ENCODE data around the gene FEM1C.
"Not testable (repeated sequence)": the region's sequence is repeated elsewhere in the genome, so short reads cannot be mapped to it uniquely, and the experiment has no call there.

Gene FEM1C

GRCh38 chr5:115520191-115520590 lies 24.4 kb downstream of the FEM1C start:
- DNase-seq (ENCODE audit: low read depth): no peak

DNA sequence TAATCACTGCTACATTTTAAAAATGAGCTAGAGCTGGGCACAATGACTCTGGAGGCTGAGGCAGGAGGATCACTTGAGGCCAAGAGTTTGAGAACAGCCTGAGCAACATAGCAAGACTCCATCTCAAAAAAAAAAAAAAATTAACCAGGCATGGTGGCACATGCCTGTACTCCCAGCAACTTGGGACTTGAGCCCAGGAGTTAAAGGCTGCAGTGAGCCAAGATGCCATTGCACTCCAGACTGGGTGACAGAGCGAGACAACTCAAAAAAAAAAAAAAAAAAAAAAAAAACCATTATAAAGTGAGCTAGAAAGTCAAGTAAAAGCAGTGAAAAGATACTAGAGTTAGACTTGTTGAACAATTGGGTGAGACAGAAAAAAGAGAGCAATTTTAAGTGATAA lies 28.2 kb downstream of the FEM1C start:
- DNase-seq (ENCODE audit: low read depth): no peak

DNA sequence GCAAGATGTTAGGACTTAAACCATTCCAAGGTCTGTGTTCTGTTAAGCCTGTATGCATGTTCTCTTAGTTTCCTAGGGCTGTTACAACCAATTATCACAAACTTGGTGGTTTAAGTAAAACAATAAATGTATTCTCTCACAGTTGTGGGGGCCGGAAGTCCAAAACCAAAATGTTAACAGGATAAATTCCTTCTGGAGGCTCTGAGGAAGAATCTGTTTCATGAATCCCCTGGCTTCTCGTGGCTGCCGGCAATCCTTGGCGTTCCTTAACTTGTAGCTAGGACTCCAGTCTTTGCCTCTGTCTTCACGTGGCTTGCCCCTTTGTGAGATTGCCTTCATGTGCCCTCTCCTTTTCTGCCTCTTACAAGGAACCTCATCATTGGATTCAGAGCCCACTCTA lies 30.4 kb downstream of the FEM1C start:
- DNase-seq (ENCODE audit: low read depth): no peak

DNA sequence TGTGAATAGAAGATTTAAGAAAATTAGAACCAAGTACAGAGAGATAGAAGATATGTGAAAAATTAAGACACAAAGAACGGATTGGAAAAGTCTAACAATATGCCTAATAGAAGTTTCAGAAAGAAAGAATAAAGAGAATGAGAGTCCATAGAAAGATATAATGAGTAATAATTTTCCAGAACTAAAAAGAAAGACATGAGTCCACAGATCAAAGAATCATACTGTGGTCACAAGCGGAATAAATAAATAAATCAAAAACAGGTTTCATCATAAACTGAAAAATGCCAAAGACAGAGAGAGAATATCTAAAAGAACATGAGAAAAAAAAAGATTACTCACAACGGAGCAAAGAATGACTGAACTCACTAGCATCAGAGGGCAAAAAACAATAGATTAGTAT lies 32.9 kb downstream of the FEM1C start:
- DNase-seq (ENCODE audit: low read depth): no peak

- no peak for DNase-seq (ENCODE audit: low read depth)
Observed at GRCh38 chr5:115510145-115510645, 34.4 kb downstream of the FEM1C start.

DNA sequence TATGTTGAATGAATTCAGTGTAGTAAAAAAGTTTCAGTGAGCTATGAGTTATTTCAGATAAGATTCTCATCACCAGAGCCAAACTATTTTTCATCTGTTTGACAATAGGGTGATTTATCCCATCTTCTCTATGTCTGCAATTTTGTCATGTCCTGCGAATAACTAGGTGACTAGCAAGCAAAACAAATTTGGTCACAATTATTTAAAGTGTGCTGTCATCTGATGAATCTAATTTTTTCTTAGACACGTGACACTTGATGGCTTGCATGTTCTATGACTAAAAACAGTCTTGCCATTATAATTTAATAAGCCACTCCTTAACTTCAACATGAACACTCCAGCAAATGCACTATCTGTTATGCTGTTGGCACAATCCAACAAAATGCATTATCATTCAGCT lies 35.0 kb downstream of the FEM1C start:
- DNase-seq (ENCODE audit: low read depth): no peak

- DNase-seq (ENCODE audit: low read depth): no peak
Observed at GRCh38 chr5:115507681-115508080, 36.9 kb downstream of the FEM1C start.

DNA sequence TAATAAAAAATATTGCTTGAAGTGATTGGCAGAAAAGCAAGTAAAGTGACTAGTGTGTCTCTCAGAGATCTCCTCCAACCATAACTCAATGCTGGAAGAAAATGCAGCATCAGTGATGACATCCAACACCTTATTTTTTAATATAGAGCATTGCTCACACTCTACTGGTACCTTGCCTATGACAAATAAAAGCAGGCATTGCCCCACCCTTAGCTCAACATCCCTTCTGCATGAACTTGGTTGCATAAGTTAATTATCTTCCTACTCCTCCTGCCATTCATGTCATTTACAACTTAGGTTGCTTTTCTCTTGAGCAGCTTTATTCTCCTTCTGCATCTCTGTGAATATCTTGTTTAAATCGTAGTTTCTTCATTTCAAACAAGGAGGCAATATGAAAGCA lies 41.2 kb downstream of the FEM1C start:
- no peak for DNase-seq (ENCODE audit: low read depth)

- no peak for DNase-seq (ENCODE audit: low read depth)
Observed at GRCh38 chr5:115501464-115502210, 42.9 kb downstream of the FEM1C start.

DNA sequence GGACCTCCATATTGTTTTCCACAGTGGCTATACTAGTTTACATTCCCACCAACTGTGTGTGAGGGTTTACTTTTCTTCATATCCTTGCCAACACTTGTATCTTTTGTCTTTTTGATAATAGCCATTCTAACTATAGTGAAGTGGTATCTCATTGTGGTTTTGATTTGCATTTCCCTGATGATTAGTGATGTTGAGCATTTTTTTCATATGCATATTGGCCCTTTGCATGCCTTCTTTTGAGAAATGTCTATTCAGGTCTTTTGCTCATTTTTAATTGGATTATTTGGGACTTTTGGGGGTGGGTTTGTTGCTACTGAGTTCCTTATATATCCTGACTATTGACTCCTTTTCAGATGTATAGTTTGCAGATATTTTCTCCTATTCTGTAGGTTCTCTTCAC lies 44.4 kb downstream of the FEM1C start:
- no peak for DNase-seq (ENCODE audit: low read depth)

GRCh38 chr5:115496936-115497576 lies 47.5 kb downstream of the FEM1C start:
- DNase-seq (ENCODE audit: low read depth): no peak

DNA sequence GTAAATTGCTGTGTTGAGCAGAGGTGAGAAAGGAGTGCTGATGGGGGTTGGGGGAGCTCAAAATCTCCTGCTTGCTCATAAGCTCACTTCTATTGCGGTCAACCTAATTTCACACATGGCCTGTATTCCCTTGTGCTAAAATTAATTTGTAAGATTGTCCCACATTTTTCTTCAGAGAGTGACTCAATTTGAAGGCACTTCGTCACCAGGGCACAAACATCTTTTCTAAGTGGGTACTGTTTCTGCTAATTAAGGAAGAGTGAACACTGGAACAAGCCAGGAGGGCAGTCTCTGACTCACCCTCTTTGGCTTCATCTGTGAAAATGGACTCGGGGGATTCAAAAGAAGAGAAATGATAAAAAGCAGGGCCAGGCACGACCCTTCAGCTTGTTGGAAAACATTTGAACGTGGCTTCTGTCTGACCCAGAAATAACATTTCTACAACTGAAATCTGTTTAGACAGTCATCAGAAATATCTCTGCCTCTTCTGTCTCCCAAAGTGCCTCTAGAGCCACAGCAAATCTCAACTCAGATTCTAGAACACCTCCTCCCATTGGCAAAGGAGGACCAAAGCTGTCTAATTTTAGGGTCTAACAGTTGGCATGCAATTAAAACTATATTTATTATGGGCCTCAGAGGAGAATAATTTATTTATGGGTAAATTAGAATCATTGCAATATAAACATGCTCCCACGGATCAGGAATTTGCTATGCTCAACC lies 49.8 kb downstream of the FEM1C start:
- no peak for DNase-seq (ENCODE audit: low read depth)

DNA sequence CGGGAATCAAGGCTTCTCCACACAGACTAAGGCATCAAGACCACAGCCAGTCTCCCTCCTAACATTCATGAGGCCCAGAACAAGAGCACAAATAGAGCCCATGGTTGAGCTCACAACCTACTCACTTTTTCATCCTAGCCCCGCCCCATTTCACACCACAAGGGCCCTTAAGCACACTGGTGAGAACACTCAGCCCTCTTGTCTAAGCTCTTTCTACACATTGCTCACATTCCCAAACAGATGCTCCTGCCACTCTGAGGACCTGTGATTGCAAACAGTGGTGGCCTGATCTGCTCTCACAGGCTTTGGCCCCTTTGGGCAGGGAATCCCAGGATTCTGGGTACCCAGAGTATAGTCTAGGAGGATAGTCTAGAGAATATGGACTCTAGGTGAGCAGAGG lies 54.0 kb downstream of the FEM1C start:
- DNase-seq (ENCODE audit: low read depth): no peak

DNA sequence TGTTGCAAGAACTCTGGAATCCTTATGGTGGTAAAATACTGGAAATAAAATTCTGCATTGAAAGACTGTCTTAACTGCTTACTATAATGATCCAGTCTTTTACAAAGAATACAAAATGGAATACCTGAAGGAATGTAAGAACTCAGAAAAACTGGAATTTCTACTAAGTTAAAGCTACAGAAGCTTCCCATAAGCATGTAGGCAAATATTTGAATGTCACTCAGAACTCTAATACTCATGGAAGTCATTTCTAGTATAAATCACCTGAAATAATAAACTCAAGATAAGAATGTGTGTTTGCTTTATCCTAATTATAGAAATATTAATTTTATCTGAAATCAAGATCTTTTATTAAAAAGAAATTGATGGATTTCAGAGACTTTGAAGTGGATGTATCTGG lies 54.8 kb downstream of the FEM1C start:
- no peak for DNase-seq (ENCODE audit: low read depth)

DNA sequence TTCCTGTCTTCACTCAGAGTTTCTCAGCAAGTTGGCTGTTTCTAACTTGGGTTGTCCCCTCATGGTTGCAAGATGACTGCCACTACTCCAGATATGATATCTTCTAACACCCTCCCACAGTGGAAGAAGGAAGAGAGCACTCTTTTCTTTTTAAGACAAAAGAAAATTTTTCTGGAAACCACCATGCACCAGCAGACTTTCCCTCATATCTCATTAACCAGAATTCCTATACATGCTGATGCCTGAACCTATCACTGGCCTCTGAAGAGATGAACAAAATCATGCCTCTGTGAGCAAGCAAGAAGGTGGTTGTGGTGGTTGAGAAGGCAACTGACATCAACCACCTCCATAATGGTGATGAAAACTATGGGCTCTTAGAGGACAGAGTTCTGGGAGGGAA lies 56.8 kb downstream of the FEM1C start:
- DNase-seq (ENCODE audit: low read depth): no peak

DNA sequence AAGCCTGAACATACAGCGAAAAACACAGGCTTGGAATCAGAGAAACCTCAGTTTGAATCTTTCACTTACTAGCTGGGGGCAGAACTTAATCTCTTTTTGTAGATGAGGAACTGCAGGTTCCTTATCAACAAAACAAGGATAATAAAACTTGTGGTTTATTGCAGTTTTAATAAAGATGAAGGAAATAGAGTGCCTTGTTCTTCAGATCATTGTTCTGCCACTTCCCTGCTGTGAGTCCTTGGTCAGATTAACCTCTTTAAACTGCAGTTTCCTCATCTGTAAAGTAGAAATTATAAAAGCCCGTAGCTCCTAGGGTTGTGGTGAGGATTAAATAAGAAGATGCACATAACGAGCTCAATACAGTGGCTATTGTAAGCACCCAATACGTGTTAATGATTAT lies 57.4 kb downstream of the FEM1C start:
- DNase-seq (ENCODE audit: low read depth): no peak

DNA sequence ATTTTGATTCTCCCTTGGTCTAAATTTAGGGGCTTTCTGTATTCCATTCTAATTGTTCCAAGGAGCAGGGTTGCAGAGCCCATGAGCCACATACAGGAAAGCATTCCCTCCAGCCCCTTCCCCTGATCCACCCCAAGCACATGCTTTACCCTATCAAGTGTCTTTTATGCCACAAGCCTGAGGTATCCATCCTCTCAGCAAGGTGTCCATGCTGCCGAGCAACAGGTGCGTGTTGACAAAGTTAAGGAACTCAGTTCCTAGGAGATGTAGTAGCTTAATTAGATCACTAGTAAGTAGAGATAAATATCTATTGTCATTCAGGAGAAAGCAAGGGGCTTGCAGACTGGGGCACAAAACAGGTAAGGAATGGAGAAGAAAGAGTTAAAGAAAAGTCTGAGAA lies 57.8 kb downstream of the FEM1C start:
- DNase-seq (ENCODE audit: low read depth): no peak

GRCh38 chr5:115484368-115484767 lies 60.2 kb downstream of the FEM1C start:
- no peak for DNase-seq (ENCODE audit: low read depth)

DNA sequence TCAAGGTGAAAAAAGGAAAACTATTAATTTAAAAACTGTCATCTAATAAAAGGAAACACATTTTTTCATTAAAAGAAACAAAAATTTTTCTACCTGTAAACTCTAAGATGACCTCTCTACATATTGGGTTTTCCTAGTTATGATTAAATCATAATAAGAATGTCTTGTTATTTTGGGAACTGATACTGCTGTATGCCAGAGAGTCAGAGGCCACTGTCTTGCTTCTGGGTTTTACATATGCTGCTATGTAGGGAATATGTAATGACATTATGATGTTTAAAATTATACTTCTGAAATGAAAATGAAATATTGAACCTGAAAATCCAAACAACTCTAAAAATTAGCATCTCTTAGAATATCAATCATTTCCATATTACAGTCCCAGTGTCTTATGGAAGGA lies 63.7 kb downstream of the FEM1C start:
- DNase-seq (ENCODE audit: low read depth): no peak

DNA sequence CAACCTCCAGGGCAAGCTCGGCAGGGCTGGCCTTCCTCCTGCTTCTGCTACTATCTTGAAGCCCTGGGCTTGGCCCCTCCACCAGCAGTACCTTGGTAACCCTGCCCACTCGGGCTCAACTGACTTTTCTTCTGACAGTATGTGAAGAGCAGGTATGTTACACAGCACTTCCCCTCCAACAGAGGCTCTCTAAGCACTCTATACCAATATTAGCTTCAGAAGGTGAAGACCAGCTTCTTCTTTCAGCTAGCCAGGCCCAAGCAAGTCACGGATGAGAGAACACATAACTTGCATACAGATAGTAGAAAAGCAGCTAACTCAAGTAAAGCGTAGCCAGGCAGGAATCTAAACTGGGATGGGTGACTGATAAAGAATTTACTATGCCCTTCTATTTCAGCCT lies 64.3 kb downstream of the FEM1C start:
- no peak for DNase-seq (ENCODE audit: low read depth)

DNA sequence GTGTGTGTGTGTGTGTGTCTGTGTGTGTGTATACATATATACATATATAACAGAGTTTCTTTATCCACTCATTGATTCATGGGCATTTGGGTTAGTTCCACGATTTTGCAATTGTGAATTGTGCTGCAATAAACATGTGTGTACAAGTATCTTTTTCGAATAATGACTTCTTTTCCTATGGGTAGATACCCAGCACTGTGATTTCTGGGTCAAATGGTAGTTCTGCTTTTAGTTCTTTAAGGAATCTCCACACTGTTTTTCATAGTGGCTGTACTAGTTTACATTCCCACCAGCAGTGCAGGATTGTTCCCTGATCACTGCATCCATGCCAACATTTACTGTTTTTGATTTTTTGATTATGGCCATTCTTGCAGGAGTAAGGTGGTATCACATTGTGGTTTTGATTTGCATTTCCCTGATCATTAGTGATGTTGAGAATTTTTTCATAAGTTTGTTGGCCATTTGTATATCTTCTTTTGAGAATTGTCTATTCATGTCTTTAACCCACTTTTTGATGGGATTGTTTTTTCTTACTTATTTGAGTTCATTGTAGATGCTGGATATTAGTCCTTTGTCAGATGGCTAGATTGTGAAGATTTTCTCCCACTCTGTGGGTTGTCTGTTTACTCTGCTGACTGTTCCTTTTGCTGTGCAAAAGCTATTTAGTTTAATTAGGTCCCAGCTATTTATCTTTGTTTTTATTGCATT lies 65.3 kb downstream of the FEM1C start:
- DNase-seq (ENCODE audit: low read depth): not testable (repeated sequence)

DNA sequence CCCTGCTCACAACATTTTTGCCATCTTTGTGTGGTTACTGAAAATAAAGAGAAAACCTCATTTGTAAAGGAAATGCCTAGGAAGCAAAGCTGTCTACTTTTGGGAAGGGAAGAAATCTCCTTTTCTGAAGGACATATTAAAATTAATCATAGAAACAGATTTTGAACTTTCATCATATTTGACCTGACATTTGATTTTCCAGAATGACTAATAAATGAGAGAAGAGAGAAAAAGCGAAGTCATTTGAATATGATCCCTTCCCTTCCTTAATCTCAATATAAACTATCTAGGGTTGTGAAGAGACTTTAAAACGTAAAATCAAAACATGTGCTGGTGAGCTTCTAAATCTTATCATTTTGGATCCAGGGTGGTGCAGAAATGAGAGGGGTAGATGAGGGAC lies 66.3 kb downstream of the FEM1C start:
- DNase-seq (ENCODE audit: low read depth): no peak

DNA sequence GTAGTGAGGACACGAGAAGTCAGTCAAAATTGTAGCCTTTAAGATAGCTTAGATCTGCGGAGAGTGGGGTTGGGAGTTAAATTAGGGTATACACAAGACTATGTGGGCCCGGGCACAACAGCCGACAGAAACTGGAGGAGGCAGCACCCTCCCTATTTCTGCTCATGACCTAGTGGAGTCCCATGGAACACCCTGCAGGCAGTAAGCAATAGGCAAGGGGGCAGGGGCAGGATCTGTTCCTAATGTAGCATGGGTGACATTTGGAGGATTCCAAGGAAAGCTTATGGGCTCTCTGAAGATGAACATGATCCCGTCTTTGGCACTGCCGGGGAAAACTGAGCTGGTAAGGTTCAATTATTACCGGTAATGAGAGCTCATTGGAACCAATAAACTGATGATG lies 67.0 kb downstream of the FEM1C start:
- DNase-seq (ENCODE audit: low read depth): no peak
